Osteoblast (primary cell): ENCODE results near the gene POU6F2. TPM values are rescaled to one million over a fixed set of nuclear protein-coding genes. Genes with fewer than 3 reads are reported as not detected.

Experiments
- DNase-seq: peaks from one replicate; pipeline ENCODE4 v3.0.0; 2011; ENCODE audit warnings: low spot score, mixed read lengths; ENCODE audit not compliant: insufficient read length; ENCODE audit errors: missing footprints
- H2AFZ ChIP-seq: 2 replicates; pipeline ENCODE4 v1.6.0; 2011; ENCODE audit warnings: mild to moderate bottlenecking, low read length
- H3K27ac ChIP-seq: 2 replicates; pipeline ENCODE4 v1.5.1; 2011; ENCODE audit warnings: mild to moderate bottlenecking, low read depth, low read length, moderate library complexity
- H3K27me3 ChIP-seq: 2 replicates; pipeline ENCODE4 v1.6.0; 2012; ENCODE audit warnings: mild to moderate bottlenecking, control low read depth, inconsistent platforms, low read length, moderate library complexity; ENCODE audit not compliant: insufficient read depth
- H3K36me3 ChIP-seq: 2 replicates; pipeline ENCODE4 v1.5.1; 2011; ENCODE audit warnings: mild to moderate bottlenecking, low read length, control low read depth, moderate library complexity; ENCODE audit not compliant: insufficient read depth
- H3K4me1 ChIP-seq: 2 replicates; pipeline ENCODE4 v1.5.1; 2011; ENCODE audit warnings: mild to moderate bottlenecking, low read length, control low read depth, moderate library complexity; ENCODE audit not compliant: insufficient read depth
- H3K4me2 ChIP-seq: 2 replicates; pipeline ENCODE4 v1.6.0; 2011; ENCODE audit warnings: mild to moderate bottlenecking, low read length; ENCODE audit not compliant: insufficient read depth
- H3K4me3 ChIP-seq: fragments of 200-600 bp; sonication (generic); 3 replicates; pipeline ENCODE4 v1.5.1; 2012; ENCODE audit warnings: mild to moderate bottlenecking, low read length, inconsistent platforms; ENCODE audit not compliant: insufficient read depth
- H3K79me2 ChIP-seq: 2 replicates; pipeline ENCODE4 v1.6.0; 2012; ENCODE audit warnings: mild to moderate bottlenecking, low read length, control low read depth, inconsistent platforms; ENCODE audit not compliant: insufficient read depth
- H3K9me3 ChIP-seq: 2 replicates; pipeline ENCODE4 v1.5.1; 2011; ENCODE audit warnings: low read depth, low read length, control low read depth
- H4K20me1 ChIP-seq: 2 replicates; pipeline ENCODE4 v1.6.0; 2012; ENCODE audit warnings: mild to moderate bottlenecking, low read length, control low read depth; ENCODE audit not compliant: insufficient read depth
- total RNA-seq: library from RNA; depleted of rRNA; stranded (reverse); fragments of >200 nt; gene quantifications from 2 replicates; pipeline ENCODE4 v1.2.3, GENCODE V29; 2012
- TF ChIP-seq, protein P1 (sequence below): IDR thresholded peaks from 2 replicates; pipeline ENCODE4 v1.5.1; 2011; ENCODE audit warnings: mild to moderate bottlenecking, low read depth, low read length, moderate library complexity; ENCODE audit errors: extremely low read depth

Gene POU6F2
- total RNA-seq, 1 donor = not detected

DNA sequence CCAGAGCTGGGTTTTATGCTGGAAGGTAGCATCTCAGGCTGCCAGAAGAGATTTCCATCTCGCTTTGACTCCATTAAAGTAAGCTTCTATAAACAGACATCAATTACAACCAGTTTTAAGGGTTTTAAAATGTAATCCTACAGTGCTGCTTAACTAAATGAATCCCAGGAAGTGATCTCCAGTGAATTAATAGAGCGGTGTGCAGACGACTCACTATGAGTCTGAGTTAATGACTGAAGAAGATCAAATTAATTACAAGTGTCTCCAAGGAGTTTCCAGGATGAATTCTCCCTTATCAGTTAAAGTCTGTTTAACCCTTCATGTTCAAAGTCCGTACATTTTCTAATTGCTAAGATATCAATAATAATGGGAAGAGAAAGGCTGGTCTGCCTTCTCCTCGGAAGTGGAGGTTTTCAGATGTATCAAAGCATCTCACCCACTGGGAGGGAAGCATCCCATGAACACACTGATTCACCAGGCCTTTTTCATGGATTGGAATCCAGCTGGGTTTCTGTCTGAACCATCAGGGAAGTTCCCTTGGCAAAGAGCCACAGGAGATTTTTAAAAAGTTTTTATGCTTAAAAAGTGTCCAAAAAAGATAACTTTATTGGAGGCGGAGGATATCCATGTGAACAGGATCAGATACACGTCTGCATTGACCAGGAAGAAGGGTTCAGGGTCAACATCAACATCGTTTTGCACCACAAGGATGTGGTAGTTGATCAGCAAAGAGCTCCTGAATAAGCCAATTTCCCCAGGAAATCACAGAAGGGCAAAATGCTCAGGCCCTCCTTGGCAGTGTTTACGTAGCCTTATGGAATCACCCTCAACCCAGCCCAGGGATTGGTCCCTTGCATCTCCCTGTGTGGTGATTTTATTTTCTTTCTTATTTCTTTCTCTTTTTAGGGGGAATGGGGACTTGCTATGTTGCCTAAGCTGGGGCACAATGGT is 288.2 kb downstream of the POU6F2 start:
- Histone ChIP-seq H3K27me3 (no peaks in the 10 kb centered on the region), H3K4me3 (no peak overlapping the region), H2AFZ (no peak overlapping the region), H3K9me3 (no peaks in the 10 kb centered on the region), H3K79me2 (no peaks in the 10 kb centered on the region), H3K27ac (no peak overlapping the region), H3K36me3 (no peaks in the 10 kb centered on the region), H4K20me1 (no peaks in the 10 kb centered on the region), H3K4me2 (no peak overlapping the region), H3K4me1 (no peaks in the 10 kb centered on the region)
- TF ChIP-seq, protein P1, sequence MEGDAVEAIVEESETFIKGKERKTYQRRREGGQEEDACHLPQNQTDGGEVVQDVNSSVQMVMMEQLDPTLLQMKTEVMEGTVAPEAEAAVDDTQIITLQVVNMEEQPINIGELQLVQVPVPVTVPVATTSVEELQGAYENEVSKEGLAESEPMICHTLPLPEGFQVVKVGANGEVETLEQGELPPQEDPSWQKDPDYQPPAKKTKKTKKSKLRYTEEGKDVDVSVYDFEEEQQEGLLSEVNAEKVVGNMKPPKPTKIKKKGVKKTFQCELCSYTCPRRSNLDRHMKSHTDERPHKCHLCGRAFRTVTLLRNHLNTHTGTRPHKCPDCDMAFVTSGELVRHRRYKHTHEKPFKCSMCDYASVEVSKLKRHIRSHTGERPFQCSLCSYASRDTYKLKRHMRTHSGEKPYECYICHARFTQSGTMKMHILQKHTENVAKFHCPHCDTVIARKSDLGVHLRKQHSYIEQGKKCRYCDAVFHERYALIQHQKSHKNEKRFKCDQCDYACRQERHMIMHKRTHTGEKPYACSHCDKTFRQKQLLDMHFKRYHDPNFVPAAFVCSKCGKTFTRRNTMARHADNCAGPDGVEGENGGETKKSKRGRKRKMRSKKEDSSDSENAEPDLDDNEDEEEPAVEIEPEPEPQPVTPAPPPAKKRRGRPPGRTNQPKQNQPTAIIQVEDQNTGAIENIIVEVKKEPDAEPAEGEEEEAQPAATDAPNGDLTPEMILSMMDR = no peak
- no peak for DNase-seq

DNA sequence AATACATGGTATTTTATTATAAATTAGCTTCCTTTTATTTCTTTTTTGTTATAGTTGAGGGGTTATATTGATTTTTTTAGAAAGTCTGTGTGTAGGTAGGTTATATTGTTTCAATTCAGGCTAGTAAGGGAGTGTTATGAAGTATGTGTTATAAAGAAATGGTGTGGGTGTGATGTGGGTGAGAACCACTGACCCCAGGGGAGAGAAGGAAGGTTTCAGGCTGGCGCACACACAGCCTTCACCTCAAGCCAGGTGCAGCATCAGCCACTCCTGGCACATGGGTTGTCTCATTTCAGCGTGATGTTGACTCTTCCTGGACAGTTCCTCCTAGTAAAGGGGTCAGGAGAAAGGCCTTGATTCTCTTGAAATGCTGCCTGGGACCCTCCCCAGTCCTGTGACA is 291.3 kb downstream of the POU6F2 start:
- no peak overlapping the region for H2AFZ ChIP-seq
- no peak overlapping the region for H3K4me3 ChIP-seq
- no peaks in the 10 kb centered on the region for H3K36me3 ChIP-seq
- no peak overlapping the region for H3K27ac ChIP-seq
- H3K79me2 ChIP-seq = no peaks in the 10 kb centered on the region
- no peaks in the 10 kb centered on the region for H3K27me3 ChIP-seq
- no peaks in the 10 kb centered on the region for H3K9me3 ChIP-seq
- H4K20me1 ChIP-seq = no peaks in the 10 kb centered on the region
- no peaks in the 10 kb centered on the region for H3K4me1 ChIP-seq
- TF ChIP-seq, protein P1 = no peak
- no peak overlapping the region for H3K4me2 ChIP-seq
- DNase-seq = no peak

DNA sequence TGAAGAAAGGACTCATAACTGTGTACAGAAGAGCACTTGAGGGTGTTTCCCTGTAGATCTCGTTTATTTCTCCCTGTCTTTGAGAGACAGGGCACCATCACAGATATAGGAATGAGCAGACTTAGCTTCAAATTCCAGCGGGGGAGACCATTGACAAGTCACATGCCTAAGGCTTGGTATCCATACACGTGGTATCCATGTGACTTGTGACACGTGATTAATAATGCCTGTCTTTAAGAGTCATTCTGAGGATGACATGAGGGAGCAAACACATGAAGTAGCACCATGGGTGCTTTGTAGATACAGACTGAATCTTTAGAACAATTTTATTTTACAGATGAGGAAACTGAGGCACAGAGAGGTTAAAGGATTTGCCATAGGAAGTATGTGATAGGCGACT is 292.3 kb downstream of the POU6F2 start:
- Histone ChIP-seq H4K20me1 (no peaks in the 10 kb centered on the region), H3K27ac (no peak overlapping the region), H3K4me3 (no peak overlapping the region), H3K27me3 (no peaks in the 10 kb centered on the region), H3K4me2 (no peak overlapping the region), H3K4me1 (no peaks in the 10 kb centered on the region), H3K36me3 (no peaks in the 10 kb centered on the region), H2AFZ (no peak overlapping the region), H3K9me3 (no peaks in the 10 kb centered on the region), H3K79me2 (no peaks in the 10 kb centered on the region)
- no peak for DNase-seq
- TF ChIP-seq, protein P1 = no peak

DNA sequence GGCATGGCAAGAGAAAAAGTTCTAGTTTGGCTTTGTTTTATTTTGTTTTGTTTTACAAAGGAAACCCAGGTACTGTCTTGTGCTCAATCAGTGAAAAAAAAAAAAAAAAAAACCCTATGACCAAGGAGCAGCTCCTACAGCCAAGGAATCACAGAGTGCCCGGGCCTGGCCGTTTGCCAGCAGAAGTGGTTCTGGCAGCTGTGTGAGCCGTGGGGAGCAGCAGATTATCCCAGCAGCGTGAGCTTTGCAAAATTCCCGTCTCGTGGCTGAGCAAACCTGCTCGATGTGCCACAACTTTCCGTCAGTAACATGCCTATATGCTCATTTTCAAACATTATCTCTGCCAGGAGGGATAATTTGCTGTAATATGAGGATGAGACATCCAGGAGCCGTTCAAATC is 293.7 kb downstream of the POU6F2 start:
- no peak overlapping the region for H2AFZ ChIP-seq

More for the DNA sequence above, 293.7 kb downstream of the POU6F2 start:
- Histone ChIP-seq H3K27ac (no peak overlapping the region), H4K20me1 (no peaks in the 10 kb centered on the region), H3K9me3 (no peaks in the 10 kb centered on the region), H3K27me3 (no peaks in the 10 kb centered on the region), H3K4me3 (no peak overlapping the region), H3K4me1 (no peaks in the 10 kb centered on the region), H3K4me2 (no peak overlapping the region), H3K36me3 (no peaks in the 10 kb centered on the region), H3K79me2 (no peaks in the 10 kb centered on the region)
- TF ChIP-seq, protein P1 = no peak
- no peak for DNase-seq
